Measurements from ENCODE around the gene IQGAP2.

- TF ChIP-seq CTCF (conservative IDR thresholded peaks at IDR 0.05; ENCODE audit: low read depth, low read length) (no peak), EZH2phosphoT487 (IDR thresholded peaks at IDR 0.05; ENCODE audit: borderline replicate concordance, low read length) (no peak), EZH2 (IDR thresholded peaks at IDR 0.05; ENCODE audit: low read length, unreplicated experiment) (no peak)
Measured at GRCh38 chr5:76610196-76610595, 207.1 kb downstream of the IQGAP2 start.

All from PC-3 (cell line).